Measurements from ENCODE around the gene SNCAIP. TPM values are rescaled to one million over a fixed set of nuclear protein-coding genes. Genes with fewer than 3 reads are reported as not detected.
A peak's percentile ranks its signal among the peaks of the same experiment; 100 is the strongest.

The SNCAIP gene
- total RNA-seq, 1 donor from 2014 or later, result 4.4 TPM

GRCh38 chr5:122469384-122469919 is 157.4 kb downstream of the SNCAIP start:
- Histone ChIP-seq H3K4me1 (no peaks in the 10 kb centered on the region), H3K4me3 (no peak overlapping the region), H3K27ac (no peak overlapping the region), H3K9me3 (no peaks in the 10 kb centered on the region), H3K36me3 (no peaks in the 10 kb centered on the region), H3K27me3 (ENCODE audit: low read depth) (no peaks in the 10 kb centered on the region)
- TF ChIP-seq CTCF (IDR thresholded peaks at IDR 0.05), result no peak
- DNase-seq, result no peak
- intact Hi-C loops (cut with DNase I), result no loop called here
- ATAC-seq, result no peak

GRCh38 chr5:122470365-122470764 is 158.3 kb downstream of the SNCAIP start:
- no peak for DNase-seq
- ATAC-seq, result no peak
- intact Hi-C loops (cut with DNase I), result no loop called here

GRCh38 chr5:122471031-122471751 is 159.2 kb downstream of the SNCAIP start:
- ATAC-seq (peak; percentile 72 to 76), DNase-seq (no peak)
- Histone ChIP-seq H3K27me3 (ENCODE audit: low read depth) (no peaks in the 10 kb centered on the region), H3K9me3 (no peaks in the 10 kb centered on the region), H3K27ac (no peak overlapping the region), H3K4me3 (no peak overlapping the region), H3K4me1 (no peaks in the 10 kb centered on the region), H3K36me3 (no peaks in the 10 kb centered on the region)
- TF ChIP-seq CTCF (IDR thresholded peaks at IDR 0.05), result no peak
- intact Hi-C loops (cut with DNase I), result no loop called here

More at GRCh38 chr5:122470365-122470764, 158.3 kb downstream of the SNCAIP start:
- Histone ChIP-seq H3K27me3 (ENCODE audit: low read depth) (no peaks in the 10 kb centered on the region), H3K36me3 (no peaks in the 10 kb centered on the region), H3K9me3 (no peaks in the 10 kb centered on the region), H3K4me3 (no peak overlapping the region), H3K27ac (no peak overlapping the region), H3K4me1 (no peaks in the 10 kb centered on the region)
- TF ChIP-seq CTCF (IDR thresholded peaks at IDR 0.05), result no peak

- Histone ChIP-seq H3K27ac (no peak overlapping the region), H3K27me3 (ENCODE audit: low read depth) (no peaks in the 10 kb centered on the region), H3K36me3 (no peaks in the 10 kb centered on the region), H3K9me3 (no peaks in the 10 kb centered on the region), H3K4me3 (no peak overlapping the region), H3K4me1 (no peaks in the 10 kb centered on the region)
- DNase-seq (no peak), ATAC-seq (peak in 1 of 2 donors; percentile 15)
- no peak for TF ChIP-seq CTCF (IDR thresholded peaks at IDR 0.05)
- intact Hi-C loops (cut with DNase I), result no loop called here
These were observed 159.7 kb downstream of the SNCAIP start for GRCh38 chr5:122471752-122472061.

- H3K4me3 ChIP-seq, result peak overlapping the region; percentile 7
- intact Hi-C loops (cut with DNase I), result no loop called here
- no peak for TF ChIP-seq CTCF (IDR thresholded peaks at IDR 0.05)
- no peak overlapping the region for H3K27ac ChIP-seq
- H3K27me3 ChIP-seq (ENCODE audit: low read depth), result no peaks in the 10 kb centered on the region
- peak in 1 of 2 donors; percentile 71 for ATAC-seq
- H3K36me3 ChIP-seq, result no peaks in the 10 kb centered on the region
- DNase-seq, result no peak
- H3K9me3 ChIP-seq, result no peaks in the 10 kb centered on the region
- H3K4me1 ChIP-seq, result no peaks in the 10 kb centered on the region
These were observed 161.3 kb downstream of the SNCAIP start for GRCh38 chr5:122473138-122473843.

Data from lower lobe of right lung (tissue), 2 donors.